HEK293T (cell line): ENCODE data around the gene CYP4F8.
"Not testable (repeated sequence)": the region's sequence is repeated elsewhere in the genome, so short reads cannot be mapped to it uniquely, and the experiment has no call there.

ENCODE experiments used
- CTCF ChIA-PET: fragments of 350-600 bp; formaldehyde crosslinking; extraction: SDS; loops from one replicate; lab custom pipeline; 2021; ENCODE audit warnings: antibody characterized with exemption, inconsistent platforms; lab: Yijun Ruan, JAX
- POLR2A ChIA-PET: fragments of 350-600 bp; formaldehyde crosslinking; extraction: SDS; loops from one replicate; lab custom pipeline; 2020; ENCODE audit warnings: antibody characterized with exemption, inconsistent platforms; lab: Yijun Ruan, JAX
- DNase-seq: peaks from one replicate; pipeline ENCODE4 v3.0.0; 2012; ENCODE audit warnings: mixed read lengths; ENCODE audit errors: extremely low spot score
- ARNT ChIP-seq: fragments of 450-650 bp; IDR thresholded peaks from 2 replicates; pipeline ENCODE4 v1.6.1; 2017; ENCODE audit warnings: mild to moderate bottlenecking
- BHLHE40 ChIP-seq: fragments of 450-650 bp; IDR thresholded peaks from 2 replicates; pipeline ENCODE4 v1.6.1; 2016; ENCODE audit warnings: mild to moderate bottlenecking, moderate library complexity, borderline replicate concordance
- CTBP1 ChIP-seq: fragments of 450-650 bp; IDR thresholded peaks from 2 replicates; pipeline ENCODE4 v1.6.1; 2016; ENCODE audit warnings: borderline replicate concordance
- ELF4 ChIP-seq: fragments of 450-650 bp; IDR thresholded peaks from 2 replicates; pipeline ENCODE4 v1.6.1; 2017; ENCODE audit warnings: antibody characterized with exemption
- FOXA1 ChIP-seq: fragments of 450-650 bp; IDR thresholded peaks from 2 replicates; pipeline ENCODE4 v1.6.1; 2016; ENCODE audit warnings: mild to moderate bottlenecking
- FOXK2 ChIP-seq: fragments of 450-650 bp; IDR thresholded peaks from 2 replicates; pipeline ENCODE4 v1.6.1; 2016; ENCODE audit warnings: mild to moderate bottlenecking
- FOXM1 ChIP-seq: fragments of 450-650 bp; IDR thresholded peaks from 2 replicates; pipeline ENCODE4 v1.6.1; 2017; ENCODE audit warnings: mild to moderate bottlenecking, borderline replicate concordance
- HDGF ChIP-seq: fragments of 450-650 bp; IDR thresholded peaks from 2 replicates; pipeline ENCODE4 v1.6.1; 2017; ENCODE audit warnings: antibody characterized with exemption, borderline replicate concordance
- L3MBTL2 ChIP-seq: fragments of 450-650 bp; conservative IDR thresholded peaks from 2 replicates; pipeline ENCODE4 v1.6.1; 2016; ENCODE audit warnings: mild to moderate bottlenecking
- LEF1 ChIP-seq: fragments of 450-650 bp; IDR thresholded peaks from 2 replicates; pipeline ENCODE4 v1.6.1; 2017; ENCODE audit warnings: mild to moderate bottlenecking, borderline replicate concordance
- NFRKB ChIP-seq: fragments of 450-650 bp; IDR thresholded peaks from 2 replicates; pipeline ENCODE4 v1.6.1; 2016; ENCODE audit warnings: mild to moderate bottlenecking, moderate library complexity
- PKNOX1 ChIP-seq: fragments of 450-650 bp; IDR thresholded peaks from 2 replicates; pipeline ENCODE4 v1.6.1; 2016
- SP1 ChIP-seq: fragments of 450-650 bp; IDR thresholded peaks from 2 replicates; pipeline ENCODE4 v1.6.1; 2017
- SUZ12 ChIP-seq: fragments of 450-650 bp; IDR thresholded peaks from 2 replicates; pipeline ENCODE4 v1.6.1; 2016; ENCODE audit warnings: mild to moderate bottlenecking
- TARDBP ChIP-seq: fragments of 450-650 bp; IDR thresholded peaks from 2 replicates; pipeline ENCODE4 v1.6.1; 2016
- ZNF384 ChIP-seq: fragments of 450-650 bp; IDR thresholded peaks from 2 replicates; pipeline ENCODE4 v1.6.1; 2016

The CYP4F8 gene

GRCh38 chr19:15644066-15644741 is 29.2 kb downstream of the CYP4F8 start:
- TF ChIP-seq PKNOX1 (no peak), ARNT (no peak), L3MBTL2 (no peak), SUZ12 (no peak), BHLHE40 (no peak), TARDBP (no peak), HDGF (no peak), ELF4 (no peak), FOXK2 (no peak), FOXM1 (no peak), SP1 (no peak), LEF1 (no peak), NFRKB (no peak)
- no peak for DNase-seq
- ChIA-PET CTCF (no interaction called here), POLR2A (interaction anchor here (1.0 kb wide), 1 partner anchor 541 kb away, joined by 4 read pairs; the partner anchor contains the start of gene FAM32A)

GRCh38 chr19:15644816-15645215 is 29.8 kb downstream of the CYP4F8 start:
- CTCF ChIA-PET, result no interaction called here
- POLR2A ChIA-PET, result interaction anchor here (1.0 kb wide), 1 partner anchor 540 kb away, joined by 4 read pairs; the partner anchor contains the start of gene FAM32A
- TF ChIP-seq TARDBP, result no peak
- TF ChIP-seq NFRKB, result no peak
- no peak for TF ChIP-seq LEF1
- TF ChIP-seq ELF4, result no peak
- no peak for TF ChIP-seq ARNT
- TF ChIP-seq PKNOX1, result no peak
- no peak for TF ChIP-seq SP1
- TF ChIP-seq CTBP1, result no peak
- no peak for TF ChIP-seq FOXA1
- no peak for TF ChIP-seq ZNF384
- DNase-seq, result no peak

GRCh38 chr19:15649526-15649925 is 34.5 kb downstream of the CYP4F8 start:
- TF ChIP-seq FOXK2, result no peak
- TF ChIP-seq TARDBP, result no peak
- TF ChIP-seq FOXA1, result no peak
- TF ChIP-seq SUZ12, result no peak
- no peak for TF ChIP-seq FOXM1
- TF ChIP-seq ELF4, result no peak
- TF ChIP-seq ZNF384, result no peak
- no peak for TF ChIP-seq PKNOX1
- no peak for TF ChIP-seq CTBP1
- no peak for TF ChIP-seq BHLHE40
- no peak for TF ChIP-seq L3MBTL2
- no peak for TF ChIP-seq NFRKB
- POLR2A ChIA-PET, result no interaction called here
- no peak for DNase-seq
- CTCF ChIA-PET, result no interaction called here

GRCh38 chr19:15650123-15650522 is 35.1 kb downstream of the CYP4F8 start:
- CTCF ChIA-PET, POLR2A ChIA-PET: not testable (repeated sequence)

GRCh38 chr19:15651791-15652190 is 36.8 kb downstream of the CYP4F8 start:
- DNase-seq, result no peak
- CTCF ChIA-PET, result no interaction called here
- POLR2A ChIA-PET, result no interaction called here
- TF ChIP-seq ARNT (no peak), NFRKB (no peak), FOXA1 (no peak), ELF4 (no peak), L3MBTL2 (no peak), FOXK2 (no peak), LEF1 (no peak), FOXM1 (no peak)

More at GRCh38 chr19:15650123-15650522, 35.1 kb downstream of the CYP4F8 start:
- not testable (repeated sequence) for DNase-seq

- ChIA-PET POLR2A (no interaction called here), CTCF (no interaction called here)
- DNase-seq, result no peak
- no peak for TF ChIP-seq LEF1
- TF ChIP-seq FOXA1, result no peak
- no peak for TF ChIP-seq CTBP1
- no peak for TF ChIP-seq BHLHE40
- TF ChIP-seq ARNT, result no peak
- TF ChIP-seq ZNF384, result no peak
Observed at GRCh38 chr19:15652559-15653278, 37.7 kb downstream of the CYP4F8 start.
